Subcutaneous adipose tissue (tissue), 4 donors: Measurements from ENCODE around the gene DNAAF8. TPM values are rescaled to one million over a fixed set of nuclear protein-coding genes. Genes with fewer than 3 reads are reported as not detected.

Experiments
- total RNA-seq, 4 donors: library from RNA; depleted of rRNA; stranded (reverse); fragments of >200 nt; gene quantifications; one replicate each; pipeline ENCODE4 v1.1.0, GENCODE V29; 2016
- TF ChIP-seq, protein P1 (sequence below): fragments of 450-650 bp; IDR thresholded peaks from one replicate; pipeline ENCODE4 v1.5.1; 2016; ENCODE audit warnings: low read depth, mild to moderate bottlenecking, control low read depth, antibody characterized with exemption, moderate library complexity

Gene DNAAF8
- total RNA-seq: 1 to 10 TPM in 2 of 4 donors, under 1 TPM in 2; 0.44 to 1.6 (median 0.91) TPM

DNA sequence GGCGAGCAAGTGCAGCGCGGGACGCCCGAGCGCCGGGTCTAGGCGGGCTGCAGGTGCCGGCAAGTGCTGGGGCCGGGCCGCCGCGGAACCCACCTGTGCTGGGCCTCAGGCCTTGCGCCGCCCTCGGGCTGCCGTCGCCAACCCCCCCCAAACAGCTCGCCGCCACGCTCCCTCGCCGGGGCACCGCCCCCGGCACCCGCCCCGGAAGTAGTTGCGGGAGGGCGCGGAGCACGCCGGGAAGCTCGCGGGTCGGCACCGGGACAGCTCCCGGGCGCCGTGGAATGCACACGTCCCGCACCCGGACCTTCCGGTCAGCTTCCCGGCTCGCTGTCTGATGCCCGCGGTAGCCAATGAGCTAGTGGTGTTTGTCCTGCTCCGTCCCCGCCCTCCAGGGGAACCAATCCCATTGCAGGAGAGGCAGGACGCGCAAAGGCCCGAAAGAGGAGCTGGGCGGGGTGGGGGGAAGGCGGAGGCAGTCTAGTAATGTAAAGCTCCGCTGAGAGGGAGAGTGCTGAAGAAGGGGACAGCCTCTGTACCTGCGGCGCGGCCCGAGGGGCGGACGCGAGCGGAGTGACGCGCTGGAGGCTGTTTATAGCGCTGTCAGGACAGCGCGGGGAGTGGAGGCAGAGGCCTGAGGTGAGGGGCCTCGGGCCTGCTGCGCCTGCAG lies at the start of gene DNAAF8, which contains the start of gene ANKS3:
TSS of gene DNAAF8 (plus strand) at position 475 of the 667 bp plus-strand sequence. CDS start 1,978 bp downstream, outside the sequence.
TSS of gene ANKS3 (minus strand) at position 209 of the 667 bp plus-strand sequence. CDS start 4,122 bp downstream, outside the sequence.
- TF ChIP-seq, protein P1, sequence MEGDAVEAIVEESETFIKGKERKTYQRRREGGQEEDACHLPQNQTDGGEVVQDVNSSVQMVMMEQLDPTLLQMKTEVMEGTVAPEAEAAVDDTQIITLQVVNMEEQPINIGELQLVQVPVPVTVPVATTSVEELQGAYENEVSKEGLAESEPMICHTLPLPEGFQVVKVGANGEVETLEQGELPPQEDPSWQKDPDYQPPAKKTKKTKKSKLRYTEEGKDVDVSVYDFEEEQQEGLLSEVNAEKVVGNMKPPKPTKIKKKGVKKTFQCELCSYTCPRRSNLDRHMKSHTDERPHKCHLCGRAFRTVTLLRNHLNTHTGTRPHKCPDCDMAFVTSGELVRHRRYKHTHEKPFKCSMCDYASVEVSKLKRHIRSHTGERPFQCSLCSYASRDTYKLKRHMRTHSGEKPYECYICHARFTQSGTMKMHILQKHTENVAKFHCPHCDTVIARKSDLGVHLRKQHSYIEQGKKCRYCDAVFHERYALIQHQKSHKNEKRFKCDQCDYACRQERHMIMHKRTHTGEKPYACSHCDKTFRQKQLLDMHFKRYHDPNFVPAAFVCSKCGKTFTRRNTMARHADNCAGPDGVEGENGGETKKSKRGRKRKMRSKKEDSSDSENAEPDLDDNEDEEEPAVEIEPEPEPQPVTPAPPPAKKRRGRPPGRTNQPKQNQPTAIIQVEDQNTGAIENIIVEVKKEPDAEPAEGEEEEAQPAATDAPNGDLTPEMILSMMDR: no peak

DNA sequence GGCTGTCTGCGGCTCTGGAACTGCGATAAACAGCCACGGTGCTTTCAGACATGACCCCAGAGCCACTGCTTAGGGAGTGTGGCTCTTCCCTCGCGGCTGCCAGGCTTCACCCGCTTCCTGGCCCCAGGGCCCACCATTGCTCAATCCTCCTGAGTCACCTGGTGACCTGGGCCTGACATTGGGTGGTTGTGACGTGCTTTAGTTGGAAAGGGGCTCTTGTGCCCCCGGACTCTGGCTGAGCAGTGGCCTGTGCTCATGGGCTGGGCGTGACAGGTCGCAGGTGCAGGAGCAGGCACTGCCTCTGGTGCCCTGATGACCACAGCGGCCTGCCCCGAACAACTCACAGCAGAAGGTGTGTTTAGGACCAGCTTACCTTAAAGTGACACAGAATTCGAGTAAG lies 49.6 kb upstream of the DNAAF8 start:
- TF ChIP-seq, protein P1: no peak

DNA sequence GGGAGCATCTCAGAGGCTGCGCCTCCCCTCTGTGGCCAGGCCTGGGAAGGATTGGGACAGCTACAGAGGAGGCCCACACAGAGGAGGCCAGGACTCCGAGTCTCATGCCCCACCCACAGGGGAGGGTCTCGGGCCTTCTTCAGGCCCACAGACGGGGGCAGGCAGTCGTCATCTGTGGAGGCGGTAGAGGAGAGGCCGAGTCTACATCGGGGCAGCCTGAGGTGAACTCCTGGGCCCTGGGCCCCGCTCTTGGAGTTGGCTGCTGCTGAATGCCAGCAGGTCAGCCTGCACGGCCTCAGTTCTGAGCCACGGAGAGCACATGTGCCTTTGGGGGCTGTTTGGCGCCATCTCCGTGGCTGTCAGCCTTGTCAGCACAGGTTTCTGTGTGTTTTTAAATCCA lies 49.0 kb upstream of the DNAAF8 start:
- TF ChIP-seq, protein P1: no peak

DNA sequence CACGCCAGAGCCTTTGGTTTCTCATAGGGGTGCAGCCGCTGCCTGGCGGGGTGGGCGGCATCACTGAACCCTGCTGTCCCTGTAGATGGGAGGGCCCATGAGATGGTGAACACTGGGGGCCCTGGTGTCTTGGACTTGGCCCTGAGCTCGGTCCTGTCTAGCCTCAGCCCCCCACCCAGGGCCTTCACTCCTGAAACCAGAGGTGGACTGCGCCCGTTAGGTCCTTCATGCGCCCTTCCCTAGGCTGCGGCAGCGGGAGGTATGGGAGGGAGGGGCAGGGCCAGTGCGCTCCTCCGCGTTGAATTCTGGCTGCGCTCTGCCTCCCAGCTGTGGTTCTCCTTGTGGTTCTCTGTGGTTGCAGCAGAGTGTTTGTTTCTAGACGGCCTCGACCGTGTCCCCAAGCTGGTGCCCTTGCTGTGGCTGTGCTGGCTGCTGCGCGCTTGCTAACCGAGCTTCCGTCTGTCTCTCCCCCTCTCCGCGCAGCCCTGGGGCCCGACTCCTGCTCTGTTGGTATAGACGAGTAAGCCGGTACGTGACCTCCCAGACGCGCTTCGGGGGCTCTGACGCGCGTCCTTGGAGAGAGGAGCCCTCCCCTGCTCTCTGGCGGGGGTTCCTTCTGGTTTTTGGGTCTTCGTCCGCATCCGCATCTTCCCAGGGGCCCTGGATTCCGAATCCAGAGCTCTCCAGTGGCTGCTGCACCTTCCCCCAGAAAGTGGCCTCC lies 48.4 kb upstream of the DNAAF8 start:
- TF ChIP-seq, protein P1: no peak

DNA sequence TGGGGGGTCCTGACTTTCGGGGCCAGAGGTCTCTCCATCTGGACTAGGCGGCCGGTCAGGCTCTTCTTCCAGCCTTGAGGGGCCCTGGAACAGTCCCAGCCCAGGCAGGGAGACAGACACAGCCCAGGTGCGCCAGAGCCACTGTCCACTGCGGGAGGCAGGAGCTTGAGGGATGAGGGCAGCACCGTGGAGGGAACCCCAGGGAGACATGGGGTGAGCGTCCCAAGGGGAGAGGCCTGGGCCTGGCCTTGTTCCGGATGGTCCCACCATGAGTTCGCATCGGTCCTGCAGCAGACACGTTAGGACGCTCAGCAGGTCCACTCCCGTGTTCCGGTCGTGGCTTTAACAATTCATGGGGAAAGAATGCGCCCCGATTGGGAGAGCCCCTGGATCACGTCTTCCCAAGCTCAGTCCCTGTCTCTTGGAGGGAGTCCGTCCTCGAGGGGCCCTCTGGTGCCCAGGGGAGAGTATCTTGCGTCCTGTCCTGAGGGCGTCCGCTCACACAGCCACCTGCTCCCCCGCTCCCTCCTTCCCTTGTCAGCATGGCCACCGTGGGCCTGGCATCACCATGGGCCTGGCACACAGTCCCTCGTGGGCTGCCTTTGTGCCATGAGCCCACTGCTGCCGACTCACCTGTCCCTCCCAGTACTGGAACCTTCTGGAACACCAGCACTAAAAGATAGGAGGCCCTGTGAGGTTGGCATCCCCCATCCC lies 47.7 kb upstream of the DNAAF8 start:
- TF ChIP-seq, protein P1: no peak

DNA sequence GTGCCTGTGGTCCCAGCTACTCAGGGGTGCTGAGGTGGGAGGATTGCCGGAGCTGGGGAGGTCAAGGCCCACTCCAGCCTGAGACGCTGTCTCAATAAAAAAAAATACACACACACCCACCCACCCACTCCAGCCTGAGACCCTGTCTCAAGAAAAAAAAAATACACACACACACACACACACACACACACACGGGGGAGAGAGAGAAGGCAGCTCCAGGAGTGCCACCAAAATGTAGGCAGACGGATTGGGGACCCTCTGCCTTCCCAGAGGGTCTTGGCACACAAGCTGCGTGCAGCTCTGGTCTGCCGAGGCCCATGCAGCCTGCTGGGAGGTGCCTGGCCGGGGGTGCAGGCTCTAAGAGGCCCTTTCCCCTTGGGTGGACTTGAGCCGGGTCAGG lies 46.9 kb upstream of the DNAAF8 start:
- TF ChIP-seq, protein P1: no peak
